ENCODE results near the gene PTPRN.
"Not testable (repeated sequence)": the region's sequence is repeated elsewhere in the genome, so short reads cannot be mapped to it uniquely, and the experiment has no call there.

PTPRN gene

DNA sequence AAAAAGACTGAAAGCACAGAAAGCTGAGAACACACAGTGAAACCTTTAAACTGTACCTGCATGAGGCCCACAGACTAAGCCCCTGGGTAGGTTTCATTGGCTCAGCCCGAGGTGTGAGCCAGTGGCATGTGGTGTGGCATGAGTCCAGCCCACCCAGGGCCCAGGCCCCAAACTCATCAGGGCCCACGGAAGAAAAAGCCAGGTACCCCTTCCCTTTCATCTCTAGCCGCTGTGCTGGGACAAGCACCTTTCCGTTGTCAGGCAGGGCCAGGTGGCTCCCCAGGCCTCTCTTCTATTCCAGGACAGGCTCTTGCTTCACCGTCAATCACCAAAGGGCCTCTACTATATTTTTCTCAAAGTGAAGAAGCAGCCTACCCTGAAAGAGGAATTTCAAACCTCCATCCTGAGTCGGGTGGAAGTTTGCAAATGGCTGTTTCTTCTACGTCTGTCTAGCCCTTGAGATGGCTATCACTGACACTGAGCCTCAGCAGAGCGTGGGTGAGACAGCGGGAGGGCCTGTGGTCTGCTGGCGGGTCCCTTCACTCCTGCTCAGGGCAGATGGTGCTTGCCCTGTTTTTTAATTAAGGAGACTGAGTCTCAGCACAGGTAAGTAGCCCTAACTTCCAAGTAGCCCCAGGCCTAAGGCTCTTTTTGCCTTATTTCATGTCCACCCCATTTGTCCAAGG lies 21.5 kb downstream of the PTPRN start:
- no peak for DNase-seq (ENCODE audit: low read depth in 2 of 2, low spot score in 1 of 2)

DNA sequence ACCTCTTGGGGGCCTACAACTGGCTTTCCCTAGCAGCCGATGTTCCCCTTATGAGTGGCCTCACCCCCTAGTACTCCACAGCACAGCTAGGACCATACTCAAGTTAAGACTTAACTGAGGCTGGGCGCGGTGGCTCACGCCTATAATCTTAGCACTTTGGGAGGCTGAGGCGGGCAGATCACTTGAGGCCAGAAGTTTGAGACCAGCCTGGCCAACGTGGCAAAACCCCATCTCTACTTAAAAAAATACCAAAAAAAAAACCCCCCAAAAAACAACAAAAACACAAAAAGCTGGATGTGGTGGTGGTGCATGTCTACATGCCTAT lies 22.1 kb downstream of the PTPRN start:
- not testable (repeated sequence) for DNase-seq (ENCODE audit: low read depth in 2 of 2, low spot score in 1 of 2)

DNA sequence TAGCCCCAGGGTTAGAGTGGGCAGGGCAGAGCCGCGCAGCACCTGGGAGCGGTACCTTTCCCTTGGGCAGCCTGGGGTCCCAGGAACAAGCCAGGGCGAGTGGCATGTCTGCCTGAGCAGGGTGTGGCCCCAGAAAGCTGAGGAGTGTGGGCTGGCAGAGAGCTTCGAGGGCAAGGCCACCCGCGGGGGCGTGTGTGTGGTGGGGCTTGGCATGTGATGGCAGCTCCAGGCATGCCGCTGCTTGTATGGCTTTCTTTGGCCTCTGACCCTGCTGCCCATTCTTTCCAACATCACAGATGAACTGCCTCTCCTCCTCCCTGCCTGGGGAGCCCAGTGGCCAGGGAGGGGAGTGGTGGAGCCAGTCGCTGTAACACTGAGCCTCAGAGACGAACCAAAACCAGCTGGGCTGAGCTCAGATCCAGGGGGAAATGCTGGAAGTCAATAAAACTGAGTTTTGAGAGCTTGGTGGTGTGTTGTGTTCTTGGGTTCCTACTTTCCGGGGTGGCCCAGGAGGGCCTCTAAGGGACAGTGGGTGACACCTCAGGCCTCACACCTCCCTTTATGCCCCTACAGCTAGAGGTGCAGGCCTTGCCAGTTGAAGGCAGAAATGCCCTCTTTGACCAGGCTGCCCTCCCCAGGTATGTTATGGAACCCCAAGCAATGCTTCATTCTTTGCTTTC lies 22.6 kb downstream of the PTPRN start:
- DNase-seq (ENCODE audit: low read depth in 2 of 2, low spot score in 1 of 2) = no peak

DNA sequence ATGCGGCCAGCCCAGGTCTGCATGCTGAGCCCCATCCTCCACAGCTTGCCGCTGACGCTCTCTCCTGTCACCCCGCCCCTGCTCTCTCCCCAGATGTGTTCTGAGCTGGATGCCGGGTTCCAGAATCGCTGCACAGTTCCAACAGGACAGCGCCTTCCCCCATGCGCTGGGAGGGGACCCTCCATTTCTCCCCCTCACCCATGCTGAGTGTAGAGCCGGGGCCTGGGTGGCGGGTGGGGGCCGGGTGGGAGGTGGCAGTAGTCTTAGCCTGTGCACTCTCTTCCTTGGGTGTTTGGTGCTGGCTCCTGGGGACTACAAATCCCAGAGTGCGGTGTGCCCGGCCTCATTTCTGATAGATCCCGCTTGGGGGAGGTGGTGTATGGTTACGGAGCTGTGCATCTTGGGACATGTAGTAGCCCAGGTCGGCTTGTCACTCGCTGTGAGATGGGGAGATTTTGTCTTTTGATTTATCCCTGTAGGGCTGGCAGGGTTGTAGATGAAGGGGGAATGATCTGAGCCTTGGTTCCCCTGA lies 23.2 kb downstream of the PTPRN start:
- DNase-seq (ENCODE audit: low read depth in 2 of 2, low spot score in 1 of 2) = no peak

DNA sequence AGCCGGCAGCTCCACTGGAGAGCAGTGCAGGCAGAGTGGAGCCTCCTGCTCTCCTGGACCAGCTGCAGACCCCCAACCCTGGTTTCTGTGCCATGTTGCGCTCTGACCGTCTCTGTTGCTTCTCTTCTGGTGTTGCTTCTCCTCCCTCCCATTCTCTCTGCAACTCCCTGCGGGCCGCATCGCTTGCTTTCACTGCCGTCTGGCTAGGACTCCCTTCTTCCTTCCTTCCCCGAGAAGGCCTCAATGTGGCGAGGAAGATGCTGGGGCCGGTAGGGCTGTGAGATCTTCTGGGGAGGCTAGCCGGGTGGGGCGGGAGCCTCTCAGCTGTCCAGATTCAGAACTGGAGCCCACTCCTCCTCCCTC lies 23.8 kb downstream of the PTPRN start:
- no peak for DNase-seq (ENCODE audit: low read depth in 2 of 2, low spot score in 1 of 2)

DNA sequence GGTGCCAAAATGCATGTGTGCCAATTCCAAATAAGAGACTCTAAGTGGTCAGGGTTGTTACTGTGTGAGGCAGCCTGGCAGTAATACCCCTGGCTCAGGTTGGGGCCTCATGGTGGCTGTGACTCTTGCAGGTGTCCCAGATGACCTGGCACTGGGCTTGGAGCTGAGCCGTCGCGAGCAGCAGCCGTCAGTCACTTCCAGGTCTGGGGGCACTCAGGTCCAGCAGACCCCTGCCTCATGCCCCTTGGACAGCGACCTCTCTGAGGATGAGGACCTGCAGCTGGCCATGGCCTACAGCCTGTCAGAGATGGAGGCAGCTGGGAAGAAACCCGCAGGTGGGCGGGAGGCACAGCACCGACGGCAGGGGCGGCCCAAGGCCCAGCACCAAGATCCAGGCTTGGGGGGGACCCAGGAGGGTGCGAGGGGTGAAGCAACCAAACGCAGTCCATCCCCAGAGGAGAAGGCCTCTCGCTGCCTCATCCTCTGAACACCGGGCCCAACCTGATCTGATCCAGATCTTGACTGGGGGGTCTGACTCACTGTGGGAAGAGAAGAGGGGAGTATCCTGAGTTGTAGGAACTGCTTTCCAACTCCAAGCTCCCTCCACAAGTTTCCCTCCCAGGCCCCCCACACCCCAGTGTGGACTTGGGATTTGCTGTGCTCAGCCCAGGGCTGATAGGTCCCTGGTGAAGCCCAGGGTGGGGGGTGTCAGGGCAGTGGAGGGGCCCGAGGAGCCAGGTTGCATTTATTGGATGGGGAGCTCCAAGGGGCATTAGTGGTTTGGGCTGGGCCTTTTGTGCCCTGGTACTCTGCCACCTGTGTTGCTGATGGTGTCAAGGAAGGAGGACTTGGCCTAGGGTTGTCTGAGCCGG lies 24.5 kb downstream of the PTPRN start:
- DNase-seq (ENCODE audit: low read depth in 2 of 2, low spot score in 1 of 2) = no peak

DNA sequence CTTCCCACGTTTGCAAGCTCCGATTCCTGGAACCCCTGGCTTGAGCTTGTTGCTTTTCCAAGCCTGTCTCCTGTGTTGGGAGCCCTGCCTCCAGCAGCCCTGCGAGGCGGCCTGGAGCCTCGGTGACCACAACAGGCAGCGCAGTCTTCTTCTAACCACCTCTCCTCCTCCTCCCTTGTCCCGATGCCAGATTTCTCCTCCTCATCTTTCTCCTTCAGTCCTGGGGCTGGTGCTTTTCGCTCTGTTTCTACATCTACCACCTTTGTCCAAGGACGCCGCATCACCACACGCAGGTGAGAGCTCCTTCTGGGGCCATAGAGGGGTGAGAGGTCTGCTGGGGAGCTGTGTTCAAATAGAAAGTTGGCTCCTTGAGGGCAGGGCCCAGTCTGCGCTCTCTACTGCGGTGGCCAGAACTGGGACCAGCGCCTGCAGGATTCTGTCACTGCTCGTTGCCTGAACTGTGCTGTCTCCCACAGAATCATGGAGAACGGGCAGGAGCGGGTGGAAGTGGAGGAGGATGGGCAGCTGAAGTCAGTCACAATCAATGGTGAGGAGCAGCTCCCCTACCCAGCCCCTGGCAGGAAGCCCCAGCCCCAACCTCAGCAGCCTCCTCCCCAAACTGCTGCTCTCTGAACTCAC lies 26.1 kb downstream of the PTPRN start:
- DNase-seq (ENCODE audit: low read depth in 2 of 2, low spot score in 1 of 2) = no peak

DNA sequence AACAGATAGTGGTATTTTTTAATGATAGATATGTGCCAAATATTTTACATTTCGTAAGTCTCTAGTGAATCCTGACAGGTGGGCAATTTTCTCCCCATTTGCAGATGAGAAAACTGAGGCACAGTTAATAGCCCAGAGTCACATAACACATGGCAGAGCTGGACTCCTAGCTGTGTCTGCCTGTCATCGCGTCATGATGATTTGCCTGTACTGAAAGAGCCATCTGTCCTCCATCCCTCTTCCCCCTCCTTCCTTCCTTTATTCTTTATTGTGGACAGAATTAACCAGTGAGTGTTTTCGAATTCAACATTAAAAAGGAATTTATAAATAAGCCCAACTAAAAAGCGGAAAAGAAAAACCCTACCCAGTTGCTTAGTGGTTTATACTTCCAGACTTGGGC lies 26.8 kb downstream of the PTPRN start:
- no peak for DNase-seq (ENCODE audit: low read depth in 2 of 2, low spot score in 1 of 2)

DNA sequence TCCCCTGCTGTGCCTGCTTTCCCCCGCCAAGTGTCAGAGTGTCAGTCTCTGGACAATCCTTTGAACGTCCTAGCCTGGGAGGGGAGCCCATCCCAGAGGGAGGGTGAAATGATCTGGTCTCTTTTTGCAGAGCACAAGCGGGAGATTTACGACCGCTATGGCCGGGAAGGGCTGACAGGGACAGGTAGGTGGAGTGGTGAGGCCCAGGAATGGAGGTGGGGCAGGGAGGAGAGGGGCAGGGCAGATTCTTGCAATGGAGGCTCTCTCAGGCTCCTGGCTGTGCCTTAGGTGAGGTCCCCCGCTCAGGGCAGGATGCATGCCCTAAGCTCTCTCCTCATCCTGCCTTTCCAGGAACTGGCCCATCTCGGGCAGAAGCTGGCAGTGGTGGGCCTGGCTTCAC lies 27.6 kb downstream of the PTPRN start:
- DNase-seq (ENCODE audit: low read depth in 2 of 2, low spot score in 1 of 2) = no peak

DNA sequence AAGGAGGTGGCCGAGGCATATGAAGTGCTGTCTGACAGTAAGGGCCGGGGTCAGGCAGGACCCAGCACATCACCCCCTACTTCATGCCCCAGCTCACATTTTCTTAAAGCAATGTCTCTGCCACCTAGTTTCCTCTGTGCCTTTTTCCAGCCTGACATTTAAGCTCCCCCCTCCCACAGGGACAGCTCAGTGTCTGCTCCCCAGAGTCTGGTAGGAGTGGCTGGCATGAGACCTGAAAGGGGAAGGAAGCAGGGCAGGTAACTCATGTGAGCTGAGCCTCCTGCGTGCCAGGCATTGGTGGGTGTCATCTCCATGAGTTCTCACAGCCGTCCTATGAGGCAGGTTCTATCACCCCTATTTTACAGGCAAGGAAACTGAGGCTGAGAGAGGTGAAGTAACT lies 28.6 kb downstream of the PTPRN start:
- no peak for DNase-seq (ENCODE audit: low read depth in 2 of 2, low spot score in 1 of 2)

DNA sequence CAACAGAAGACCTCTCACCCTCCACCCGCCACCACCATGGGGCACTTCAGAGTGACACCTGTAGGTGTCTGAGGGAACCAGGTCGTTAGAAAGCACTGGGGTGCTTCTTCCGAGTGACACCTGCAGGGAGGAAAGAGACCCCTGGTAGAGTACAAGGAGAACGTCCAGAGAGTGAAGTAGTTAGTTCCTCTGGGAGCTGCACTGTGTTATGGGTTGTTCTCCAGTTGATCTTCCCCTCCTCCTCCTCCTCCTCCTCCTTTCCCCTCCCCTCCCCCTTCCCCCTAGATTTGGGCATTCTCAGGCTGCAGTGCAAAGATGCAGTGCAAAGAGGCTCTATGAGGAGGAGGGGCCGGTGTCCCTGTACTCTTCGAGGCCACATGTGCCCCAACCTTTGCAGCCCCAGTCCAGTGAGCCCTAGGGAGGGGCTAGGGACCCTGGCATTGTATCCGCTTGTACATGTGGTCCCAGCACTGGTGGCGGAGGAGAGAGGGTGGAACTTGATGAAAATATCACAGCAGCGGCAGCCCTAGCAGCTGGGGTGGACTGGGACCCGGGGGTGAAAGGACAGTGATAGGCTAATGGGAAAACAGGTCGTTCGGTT lies 29.2 kb downstream of the PTPRN start:
- no peak for DNase-seq (ENCODE audit: low read depth in 2 of 2, low spot score in 1 of 2)

DNA sequence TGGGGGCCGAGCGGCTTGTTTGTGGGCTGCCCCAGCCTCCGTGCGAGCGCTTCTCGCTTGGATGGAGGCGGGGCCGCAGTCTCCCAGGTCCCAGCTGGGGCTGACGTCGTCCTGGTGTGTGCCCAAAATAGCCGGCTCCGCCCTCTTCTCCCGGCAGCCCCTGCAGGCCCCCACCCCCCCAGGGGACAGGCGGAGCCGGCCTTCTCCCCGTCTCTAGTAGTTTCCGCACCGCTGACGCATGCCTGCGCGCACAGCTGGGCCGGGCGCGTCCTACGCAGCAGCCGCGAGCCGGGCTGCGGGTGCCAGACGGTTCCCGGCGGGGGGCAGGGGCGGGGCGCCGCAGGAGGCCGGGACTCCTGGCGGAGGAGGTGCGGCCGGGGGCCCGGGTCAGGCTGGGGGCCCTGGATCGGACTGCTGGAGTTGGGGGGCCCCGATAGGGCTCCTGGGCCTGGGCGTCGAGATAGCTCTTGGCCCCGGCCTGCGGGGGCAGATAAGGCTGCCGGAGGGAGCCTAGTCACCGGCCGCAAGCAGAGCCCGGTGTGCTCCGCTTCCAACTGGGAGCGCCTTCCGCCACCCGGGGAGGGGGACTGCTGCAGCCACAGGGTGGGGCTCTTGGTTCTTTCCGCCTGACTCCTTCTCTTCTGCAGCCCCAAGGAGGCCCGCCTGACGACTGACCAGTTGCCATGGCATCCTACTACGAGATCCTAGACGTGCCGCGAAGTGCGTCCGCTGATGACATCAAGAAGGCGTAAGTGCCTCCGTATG lies 29.9 kb downstream of the PTPRN start, which contains the start of gene DNAJB2:
DNAJB2 (plus strand) TSS at position 216 of the 765 bp plus-strand sequence; CDS start at position 684, 468 bp downstream.
- peak; percentile 97 to 99 for DNase-seq (ENCODE audit: low read depth in 2 of 2, low spot score in 1 of 2)

DNA sequence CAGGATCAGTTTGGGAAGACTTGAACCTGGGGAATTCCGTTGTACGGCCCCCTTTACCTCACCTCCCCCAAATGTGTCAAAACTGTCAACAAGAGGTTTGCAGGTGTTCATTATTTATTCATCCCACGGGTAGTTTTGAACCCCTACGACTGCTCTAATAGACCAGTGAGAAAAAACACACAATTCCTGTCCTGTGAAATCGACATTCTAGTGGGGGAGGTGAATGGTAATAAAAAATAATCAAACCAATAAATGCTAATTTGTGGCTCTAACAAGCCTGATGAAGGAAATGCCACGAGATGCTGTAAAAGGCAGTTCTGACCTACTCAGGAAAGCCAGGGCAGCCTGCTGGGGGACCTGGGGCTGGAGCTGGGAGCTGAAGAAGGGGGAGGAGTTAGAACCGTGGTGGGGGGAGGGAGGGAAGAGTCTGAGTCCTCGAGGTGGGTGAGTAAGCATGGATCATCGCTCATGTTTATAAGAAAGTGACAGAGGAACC lies 30.5 kb downstream of the PTPRN start:
- DNase-seq (ENCODE audit: low read depth in 2 of 2, low spot score in 1 of 2) = no peak

DNA sequence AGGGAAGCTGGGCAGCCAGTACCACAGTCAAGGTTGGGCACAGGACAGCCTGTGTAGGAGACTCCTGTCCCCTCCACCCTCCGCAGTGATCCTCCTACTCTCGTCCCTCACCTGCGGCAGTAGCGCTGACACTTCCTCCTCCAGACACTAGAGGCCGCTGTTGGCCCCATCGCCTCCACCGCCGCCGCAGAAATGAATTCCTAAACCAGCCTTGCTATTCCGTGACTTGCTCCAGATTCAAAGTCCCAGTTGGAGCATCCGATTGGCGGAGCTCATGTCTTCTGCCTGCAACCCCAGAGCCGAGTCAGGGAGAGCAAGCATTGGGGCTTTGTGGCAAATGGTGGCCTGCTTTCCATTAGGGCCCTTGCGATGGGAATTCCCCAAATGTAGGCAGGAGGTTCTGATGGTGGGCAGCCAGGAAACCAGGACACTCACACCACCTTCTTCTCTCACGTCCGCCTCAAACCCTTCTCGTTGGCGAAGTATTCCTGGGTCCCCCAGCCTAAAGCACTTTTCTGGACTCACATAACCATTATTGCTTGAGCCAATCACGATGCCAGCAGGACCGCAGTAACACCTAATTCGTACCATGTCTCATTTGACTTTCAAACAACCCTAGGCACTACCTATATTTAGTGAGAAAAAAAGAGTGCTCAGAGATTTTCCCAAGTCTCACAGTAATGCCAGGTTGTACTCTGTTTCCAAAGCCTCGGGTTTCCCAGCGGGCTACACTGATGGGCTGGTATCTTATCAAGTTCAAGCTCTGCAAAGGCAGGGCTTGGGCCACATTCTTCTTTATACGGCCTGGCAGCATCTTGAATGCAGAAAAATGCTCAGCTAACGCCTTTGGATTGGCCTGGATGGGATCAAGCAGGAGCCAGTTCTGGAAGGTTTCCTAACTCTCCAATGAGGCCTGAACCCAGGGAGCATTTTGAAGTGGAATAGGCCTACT lies 31.2 kb downstream of the PTPRN start:
- peak; percentile 52 to 58 for DNase-seq (ENCODE audit: low read depth in 2 of 2, low spot score in 1 of 2)

DNA sequence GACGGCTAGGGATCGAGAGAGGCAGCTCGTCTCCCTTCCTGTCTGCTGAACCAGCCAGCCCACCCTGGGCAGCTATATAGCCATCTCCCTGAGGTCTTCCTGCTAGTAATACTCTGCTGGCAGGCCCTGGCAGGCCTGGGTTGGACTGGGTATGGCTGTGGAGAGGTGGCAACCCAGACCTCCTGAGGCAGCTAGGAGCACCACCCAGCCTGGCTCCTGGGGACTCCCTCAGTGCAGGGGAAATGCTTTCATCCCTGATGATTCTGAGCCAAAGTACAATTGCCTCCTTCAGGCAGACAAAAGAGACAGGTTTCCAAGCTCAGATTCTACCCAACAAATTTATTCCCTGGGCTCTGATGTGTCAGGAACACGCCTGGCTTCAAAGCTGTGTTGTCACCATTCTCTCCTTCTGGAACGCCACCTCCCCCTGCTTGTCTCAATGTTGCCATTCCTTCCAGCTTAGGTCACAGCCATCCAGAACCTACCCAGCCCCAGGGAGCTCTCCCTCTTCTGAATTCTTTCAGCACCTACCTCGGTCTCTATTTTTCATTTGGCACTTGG lies 34.8 kb downstream of the PTPRN start:
- no peak for DNase-seq (ENCODE audit: low read depth in 2 of 2, low spot score in 1 of 2)

DNA sequence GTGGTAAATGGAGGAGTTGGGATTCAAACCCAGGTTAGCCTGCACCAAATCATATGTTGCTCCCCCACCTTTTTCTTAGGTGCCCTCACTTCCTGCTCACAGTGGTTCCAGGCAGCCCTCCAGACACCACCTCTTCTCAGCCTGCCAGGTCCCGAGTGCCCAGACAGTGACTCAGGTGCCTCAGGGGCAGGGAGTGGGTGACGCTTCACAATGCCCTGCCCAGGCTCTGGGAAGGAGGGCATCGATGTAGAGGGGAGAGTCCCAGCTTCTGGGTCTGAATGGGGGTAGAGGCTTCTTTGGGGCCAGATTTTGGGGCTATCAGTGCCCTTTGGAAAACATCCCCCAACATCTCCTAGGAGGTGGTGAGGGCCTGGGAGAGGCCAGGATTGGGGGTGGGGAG lies 35.3 kb downstream of the PTPRN start:
- DNase-seq (ENCODE audit: low read depth in 2 of 2, low spot score in 1 of 2) = no peak

DNA sequence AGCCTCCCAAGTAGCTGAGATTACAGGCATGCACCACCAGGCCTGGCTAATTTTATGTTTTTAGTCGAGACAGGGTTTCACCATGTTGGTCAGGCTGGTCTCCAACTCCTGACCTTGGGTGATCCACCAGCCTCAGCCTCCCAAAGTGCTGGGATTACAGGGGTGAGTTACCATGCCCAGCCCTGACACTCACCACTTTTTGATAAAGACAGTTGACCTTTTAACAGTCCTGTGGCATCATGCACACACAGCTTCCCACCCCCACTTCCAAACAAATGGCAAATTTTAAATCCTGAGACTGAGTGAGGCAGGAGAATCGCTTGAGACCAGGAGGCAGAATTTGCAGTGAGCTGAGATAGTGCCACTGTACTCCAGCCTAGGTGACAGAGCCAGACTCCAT lies 36.2 kb downstream of the PTPRN start:
- no peak for DNase-seq (ENCODE audit: low read depth in 2 of 2, low spot score in 1 of 2)

DNA sequence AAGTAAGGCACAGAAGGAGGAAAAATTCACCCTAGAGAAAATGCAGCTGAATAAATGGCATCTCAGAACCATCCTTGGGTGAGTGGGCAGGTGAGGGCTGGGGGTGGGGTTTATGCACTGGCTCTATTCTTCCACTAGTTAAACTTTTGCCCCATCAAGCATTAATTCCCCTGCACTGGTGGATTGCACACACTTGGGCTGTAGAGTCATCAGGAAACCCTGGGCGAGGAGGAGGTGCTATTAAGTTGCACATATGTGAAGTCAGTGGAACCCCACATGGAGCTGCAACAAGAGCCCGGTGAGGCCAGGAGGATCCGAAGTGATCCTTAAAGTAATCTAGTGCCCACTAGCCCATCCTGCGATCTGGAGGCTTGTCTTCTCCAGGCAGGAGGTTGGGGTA lies 36.8 kb downstream of the PTPRN start:
- no peak for DNase-seq (ENCODE audit: low read depth in 2 of 2, low spot score in 1 of 2)

DNA sequence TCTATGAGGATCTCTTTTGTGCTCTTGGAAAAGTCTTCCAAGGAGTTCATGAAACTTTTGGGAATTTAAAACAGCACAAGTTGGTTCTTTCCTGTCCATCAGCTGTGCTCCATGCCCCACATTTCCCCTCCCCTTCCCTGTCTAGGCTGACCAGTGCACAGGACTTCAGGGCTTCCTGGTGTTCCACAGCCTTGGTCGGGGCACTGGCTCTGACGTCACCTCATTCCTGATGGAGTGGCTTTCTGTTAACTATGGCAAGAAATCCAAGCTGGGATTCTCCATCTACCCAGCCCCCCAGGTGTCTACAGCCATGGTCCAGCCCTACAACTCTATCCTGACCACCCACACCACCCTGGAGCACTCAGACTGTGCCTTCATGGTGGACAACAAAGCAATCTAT lies 38.2 kb downstream of the PTPRN start:
- no peak for DNase-seq (ENCODE audit: low read depth in 2 of 2, low spot score in 1 of 2)
